C4-2B (cell line): Measurements from ENCODE around the gene GLB1L3.

ENCODE experiments used
- ZFX ChIP-seq: fragments of 450-650 bp; IDR thresholded peaks from 2 replicates; pipeline ENCODE4 v1.6.1; 2017
- TF ChIP-seq, protein P1 (sequence below): fragments of 450-650 bp; conservative IDR thresholded peaks from 2 replicates; pipeline ENCODE4 v1.5.1; 2017; ENCODE audit warnings: mild to moderate bottlenecking

DNA sequence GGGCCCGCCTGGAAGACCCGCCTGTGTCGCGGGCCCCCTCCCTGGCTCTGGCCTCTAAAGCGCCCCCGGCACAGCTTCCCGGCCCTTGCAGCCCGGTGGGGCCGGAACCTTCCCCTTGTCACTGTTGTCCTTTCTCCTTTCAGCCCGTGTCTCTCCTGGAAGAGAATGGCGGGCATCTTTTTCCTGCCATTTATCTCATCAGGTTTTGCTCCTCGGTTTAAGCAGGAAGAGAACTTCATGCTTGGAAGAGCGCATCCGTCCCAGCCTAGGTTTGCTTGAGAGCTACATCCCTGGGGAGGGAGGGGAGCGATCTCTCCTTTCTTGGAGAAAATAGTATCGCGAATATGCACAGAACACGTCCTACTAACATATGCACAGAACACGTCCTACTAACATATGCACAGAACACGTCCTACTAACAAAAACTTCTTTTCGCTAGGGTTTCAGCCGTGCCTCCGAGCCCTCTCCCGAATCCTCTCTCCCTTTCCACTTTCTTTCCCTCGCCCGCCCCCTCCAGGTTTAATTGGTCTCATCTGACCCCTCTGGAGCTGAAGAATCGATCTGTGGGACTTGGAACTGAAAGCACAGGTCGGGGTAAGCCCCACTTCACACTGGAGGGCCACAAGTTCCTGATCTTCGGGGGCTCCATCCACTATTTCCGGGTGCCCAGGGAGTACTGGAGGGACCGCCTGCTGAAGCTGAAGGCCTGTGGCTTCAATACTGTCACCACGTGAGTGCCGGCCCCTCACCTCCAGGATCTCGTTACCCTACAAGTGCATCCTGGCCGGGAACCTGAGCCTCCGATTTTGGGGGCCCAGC is 1.2 kb downstream of the GLB1L3 start:
- TF ChIP-seq, protein P1, sequence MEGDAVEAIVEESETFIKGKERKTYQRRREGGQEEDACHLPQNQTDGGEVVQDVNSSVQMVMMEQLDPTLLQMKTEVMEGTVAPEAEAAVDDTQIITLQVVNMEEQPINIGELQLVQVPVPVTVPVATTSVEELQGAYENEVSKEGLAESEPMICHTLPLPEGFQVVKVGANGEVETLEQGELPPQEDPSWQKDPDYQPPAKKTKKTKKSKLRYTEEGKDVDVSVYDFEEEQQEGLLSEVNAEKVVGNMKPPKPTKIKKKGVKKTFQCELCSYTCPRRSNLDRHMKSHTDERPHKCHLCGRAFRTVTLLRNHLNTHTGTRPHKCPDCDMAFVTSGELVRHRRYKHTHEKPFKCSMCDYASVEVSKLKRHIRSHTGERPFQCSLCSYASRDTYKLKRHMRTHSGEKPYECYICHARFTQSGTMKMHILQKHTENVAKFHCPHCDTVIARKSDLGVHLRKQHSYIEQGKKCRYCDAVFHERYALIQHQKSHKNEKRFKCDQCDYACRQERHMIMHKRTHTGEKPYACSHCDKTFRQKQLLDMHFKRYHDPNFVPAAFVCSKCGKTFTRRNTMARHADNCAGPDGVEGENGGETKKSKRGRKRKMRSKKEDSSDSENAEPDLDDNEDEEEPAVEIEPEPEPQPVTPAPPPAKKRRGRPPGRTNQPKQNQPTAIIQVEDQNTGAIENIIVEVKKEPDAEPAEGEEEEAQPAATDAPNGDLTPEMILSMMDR: no peak
- no peak for TF ChIP-seq ZFX
